ENCODE results near the gene PRDM5.

The PRDM5 gene

GRCh38 chr4:120693816-120694215 is 228.7 kb downstream of the PRDM5 start:
- no peaks in the 10 kb centered on the region for H3K9me3 ChIP-seq (ENCODE audit: insufficient read depth, low read length)
- H3K27me3 ChIP-seq (ENCODE audit: insufficient read depth, insufficient read length) = no peaks in the 10 kb centered on the region
- no peak overlapping the region for H3K9ac ChIP-seq (ENCODE audit: insufficient read length, low read depth)
- H3K36me3 ChIP-seq (ENCODE audit: insufficient read depth, insufficient read length, low read length) = no peaks in the 10 kb centered on the region
- DNase-seq (ENCODE audit: low read depth, low spot score) = no peak
- no peak overlapping the region for H3K4me3 ChIP-seq (ENCODE audit: insufficient read length, low read depth)
- H3K4me1 ChIP-seq (ENCODE audit: insufficient read depth, insufficient read length) = no peaks in the 10 kb centered on the region
- TF ChIP-seq SUZ12 (IDR thresholded peaks at IDR 0.05; ENCODE audit: extremely low read depth, insufficient read depth, insufficient read length) (no peak), ZNF274 (IDR thresholded peaks at IDR 0.05; ENCODE audit: low read depth, low read length) (no peak), YY1 (IDR thresholded peaks at IDR 0.05; ENCODE audit: insufficient read depth, insufficient read length) (no peak)

DNA sequence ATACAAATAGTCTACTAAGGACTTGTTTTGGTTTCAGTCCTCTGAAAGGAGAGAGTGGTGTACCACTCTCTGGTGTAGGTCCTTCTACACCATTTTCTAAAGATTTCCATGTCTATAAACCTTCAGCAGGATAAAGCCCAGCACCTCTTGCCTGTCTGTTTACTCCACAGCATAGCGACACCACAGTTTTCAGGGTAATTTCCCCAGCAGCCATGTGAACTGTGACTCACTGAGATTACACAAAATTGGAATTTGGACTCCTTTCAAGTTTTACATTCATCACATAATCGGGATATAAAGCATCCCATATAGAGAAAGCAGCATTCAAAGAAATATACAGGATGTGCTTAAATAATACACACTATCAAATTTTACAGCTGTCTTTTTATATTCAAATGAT is 229.6 kb downstream of the PRDM5 start:
- Histone ChIP-seq H3K27me3 (ENCODE audit: insufficient read depth, insufficient read length) (no peaks in the 10 kb centered on the region), H3K36me3 (ENCODE audit: insufficient read depth, insufficient read length, low read length) (no peaks in the 10 kb centered on the region), H3K4me1 (ENCODE audit: insufficient read depth, insufficient read length) (no peaks in the 10 kb centered on the region), H3K9ac (ENCODE audit: insufficient read length, low read depth) (no peak overlapping the region), H3K4me3 (ENCODE audit: insufficient read length, low read depth) (no peak overlapping the region), H3K9me3 (ENCODE audit: insufficient read depth, low read length) (no peaks in the 10 kb centered on the region)
- DNase-seq (ENCODE audit: low read depth, low spot score) = no peak
- TF ChIP-seq SUZ12 (IDR thresholded peaks at IDR 0.05; ENCODE audit: extremely low read depth, insufficient read depth, insufficient read length) (no peak), ZNF274 (IDR thresholded peaks at IDR 0.05; ENCODE audit: low read depth, low read length) (no peak), YY1 (IDR thresholded peaks at IDR 0.05; ENCODE audit: insufficient read depth, insufficient read length) (no peak)

DNA sequence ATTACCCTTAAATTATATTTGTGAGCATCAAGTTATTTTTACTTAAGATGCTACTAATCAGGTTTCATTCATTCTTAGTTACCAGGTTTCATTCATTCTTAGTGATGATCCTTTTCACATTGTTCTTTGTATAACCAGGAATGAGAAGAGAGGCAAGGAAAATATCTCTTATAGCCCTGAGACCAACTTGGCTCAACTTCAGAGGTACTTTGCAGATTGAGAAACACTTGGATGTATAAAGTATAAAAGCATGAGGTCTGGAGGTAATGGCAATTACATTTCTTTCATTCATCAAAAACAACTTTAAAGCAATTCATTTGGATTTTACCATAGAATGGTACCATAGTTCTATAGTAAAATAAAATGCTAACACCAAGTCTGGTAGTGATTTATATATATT is 231.0 kb downstream of the PRDM5 start:
- Histone ChIP-seq H3K4me1 (ENCODE audit: insufficient read depth, insufficient read length) (no peaks in the 10 kb centered on the region), H3K4me3 (ENCODE audit: insufficient read length, low read depth) (no peak overlapping the region), H3K9ac (ENCODE audit: insufficient read length, low read depth) (no peak overlapping the region), H3K36me3 (ENCODE audit: insufficient read depth, insufficient read length, low read length) (no peaks in the 10 kb centered on the region), H3K27me3 (ENCODE audit: insufficient read depth, insufficient read length) (no peaks in the 10 kb centered on the region), H3K9me3 (ENCODE audit: insufficient read depth, low read length) (no peaks in the 10 kb centered on the region)
- no peak for DNase-seq (ENCODE audit: low read depth, low spot score)
- TF ChIP-seq SUZ12 (IDR thresholded peaks at IDR 0.05; ENCODE audit: extremely low read depth, insufficient read depth, insufficient read length) (no peak), ZNF274 (IDR thresholded peaks at IDR 0.05; ENCODE audit: low read depth, low read length) (no peak), YY1 (IDR thresholded peaks at IDR 0.05; ENCODE audit: insufficient read depth, insufficient read length) (no peak)

DNA sequence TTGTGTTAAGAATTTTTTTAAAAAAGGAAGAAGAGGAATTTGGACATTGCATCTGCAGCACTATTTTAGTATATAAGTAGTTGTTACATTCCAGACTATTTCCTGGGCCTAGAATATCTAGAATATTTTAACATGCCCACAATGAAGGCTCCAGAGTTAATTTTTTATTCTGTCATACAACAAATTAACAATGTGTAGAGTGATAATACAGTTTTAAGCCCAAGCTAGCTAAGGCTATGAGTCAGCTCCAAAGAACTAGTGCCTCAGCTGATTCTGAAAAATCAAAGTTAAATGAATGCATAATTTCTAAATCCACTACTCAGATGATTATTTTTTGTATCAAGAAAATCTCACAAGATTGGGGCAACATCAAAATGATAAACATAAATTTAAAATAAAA is 231.4 kb downstream of the PRDM5 start:
- no peak overlapping the region for H3K4me3 ChIP-seq (ENCODE audit: insufficient read length, low read depth)

DNA sequence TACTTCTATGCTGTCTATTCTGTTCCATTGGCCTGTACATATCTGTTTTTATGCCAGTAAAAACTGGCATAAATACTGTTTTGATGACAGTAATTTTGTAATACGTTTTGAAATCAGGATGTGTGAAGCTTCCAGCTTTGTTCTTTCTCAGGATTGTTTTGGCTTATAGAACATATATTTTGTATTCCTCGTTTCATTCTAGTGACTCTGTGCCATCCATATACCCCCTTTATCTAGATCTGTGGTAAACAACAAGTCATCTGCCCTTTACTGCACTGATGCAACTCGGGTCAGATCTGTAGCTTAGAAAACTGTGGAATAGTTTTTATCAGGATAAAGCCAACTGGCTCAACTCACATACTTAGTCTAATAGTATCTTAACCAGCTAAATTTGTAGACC is 233.7 kb downstream of the PRDM5 start:
- no peak overlapping the region for H3K4me3 ChIP-seq (ENCODE audit: insufficient read length, low read depth)
- no peaks in the 10 kb centered on the region for H3K27me3 ChIP-seq (ENCODE audit: insufficient read depth, insufficient read length)
- H3K9me3 ChIP-seq (ENCODE audit: insufficient read depth, low read length) = no peaks in the 10 kb centered on the region
- no peaks in the 10 kb centered on the region for H3K4me1 ChIP-seq (ENCODE audit: insufficient read depth, insufficient read length)
- no peaks in the 10 kb centered on the region for H3K36me3 ChIP-seq (ENCODE audit: insufficient read depth, insufficient read length, low read length)
- no peak for DNase-seq (ENCODE audit: low read depth, low spot score)
- TF ChIP-seq YY1 (IDR thresholded peaks at IDR 0.05; ENCODE audit: insufficient read depth, insufficient read length) (no peak), ZNF274 (IDR thresholded peaks at IDR 0.05; ENCODE audit: low read depth, low read length) (no peak), SUZ12 (IDR thresholded peaks at IDR 0.05; ENCODE audit: extremely low read depth, insufficient read depth, insufficient read length) (no peak)
- H3K9ac ChIP-seq (ENCODE audit: insufficient read length, low read depth) = no peak overlapping the region

More for the DNA sequence above, 231.4 kb downstream of the PRDM5 start:
- Histone ChIP-seq H3K9me3 (ENCODE audit: insufficient read depth, low read length) (no peaks in the 10 kb centered on the region), H3K36me3 (ENCODE audit: insufficient read depth, insufficient read length, low read length) (no peaks in the 10 kb centered on the region), H3K4me1 (ENCODE audit: insufficient read depth, insufficient read length) (no peaks in the 10 kb centered on the region), H3K9ac (ENCODE audit: insufficient read length, low read depth) (no peak overlapping the region), H3K27me3 (ENCODE audit: insufficient read depth, insufficient read length) (no peaks in the 10 kb centered on the region)
- no peak for TF ChIP-seq ZNF274 (IDR thresholded peaks at IDR 0.05; ENCODE audit: low read depth, low read length)
- no peak for TF ChIP-seq YY1 (IDR thresholded peaks at IDR 0.05; ENCODE audit: insufficient read depth, insufficient read length)
- TF ChIP-seq SUZ12 (IDR thresholded peaks at IDR 0.05; ENCODE audit: extremely low read depth, insufficient read depth, insufficient read length) = no peak
- DNase-seq (ENCODE audit: low read depth, low spot score) = no peak

DNA sequence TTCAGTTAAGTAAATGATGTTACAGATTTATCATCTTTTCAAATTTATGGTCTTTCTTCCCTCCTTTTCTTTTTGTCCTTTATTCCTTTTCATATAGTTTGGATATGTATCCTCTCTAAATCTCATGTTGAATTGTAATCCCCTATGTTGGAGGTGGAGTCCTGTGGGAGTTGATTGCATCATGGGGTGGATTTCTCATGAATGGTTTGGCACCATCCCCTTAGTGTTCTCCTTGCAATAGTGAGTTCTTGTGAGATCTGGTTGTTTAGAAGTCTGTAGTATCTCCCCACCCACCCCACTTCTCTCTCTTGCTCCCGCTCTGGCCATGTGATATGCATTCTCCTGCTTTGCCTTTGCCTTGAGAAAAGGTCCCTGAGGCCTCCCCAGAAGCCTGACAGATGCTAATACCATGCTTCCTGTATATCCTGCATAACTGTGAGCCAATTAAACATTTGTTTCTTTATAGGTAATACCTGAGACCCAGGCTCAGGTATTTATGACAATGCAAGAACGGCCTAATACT is 236.7 kb downstream of the PRDM5 start:
- TF ChIP-seq ZNF274 (IDR thresholded peaks at IDR 0.05; ENCODE audit: low read depth, low read length) (no peak), YY1 (IDR thresholded peaks at IDR 0.05; ENCODE audit: insufficient read depth, insufficient read length) (no peak)
- H3K9me3 ChIP-seq (ENCODE audit: insufficient read depth, low read length) = no peaks in the 10 kb centered on the region
- no peaks in the 10 kb centered on the region for H3K36me3 ChIP-seq (ENCODE audit: insufficient read depth, insufficient read length, low read length)
- no peak for DNase-seq (ENCODE audit: low read depth, low spot score)
- no peak overlapping the region for H3K9ac ChIP-seq (ENCODE audit: insufficient read length, low read depth)
- no peak overlapping the region for H3K4me3 ChIP-seq (ENCODE audit: insufficient read length, low read depth)
- no peaks in the 10 kb centered on the region for H3K4me1 ChIP-seq (ENCODE audit: insufficient read depth, insufficient read length)
- H3K27me3 ChIP-seq (ENCODE audit: insufficient read depth, insufficient read length) = no peaks in the 10 kb centered on the region

GRCh38 chr4:120683897-120684540 is 238.5 kb downstream of the PRDM5 start:
- Histone ChIP-seq H3K9ac (ENCODE audit: insufficient read length, low read depth) (no peak overlapping the region), H3K4me3 (ENCODE audit: insufficient read length, low read depth) (no peak overlapping the region), H3K4me1 (ENCODE audit: insufficient read depth, insufficient read length) (no peaks in the 10 kb centered on the region), H3K9me3 (ENCODE audit: insufficient read depth, low read length) (no peaks in the 10 kb centered on the region), H3K36me3 (ENCODE audit: insufficient read depth, insufficient read length, low read length) (no peaks in the 10 kb centered on the region), H3K27me3 (ENCODE audit: insufficient read depth, insufficient read length) (no peaks in the 10 kb centered on the region)
- TF ChIP-seq SUZ12 (IDR thresholded peaks at IDR 0.05; ENCODE audit: extremely low read depth, insufficient read depth, insufficient read length) = no peak
- TF ChIP-seq ZNF274 (IDR thresholded peaks at IDR 0.05; ENCODE audit: low read depth, low read length) = no peak
- TF ChIP-seq YY1 (IDR thresholded peaks at IDR 0.05; ENCODE audit: insufficient read depth, insufficient read length) = no peak
- DNase-seq (ENCODE audit: low read depth, low spot score) = no peak

Data from NT2/D1 (cell line).